DND-41 (cell line): ENCODE data around the gene CYFIP2.

Experiments used
- EZH2 ChIP-seq: IDR thresholded peaks from 3 replicates; pipeline ENCODE4 v1.6.1; 2012; ENCODE audit warnings: borderline replicate concordance, low read depth, mild to moderate bottlenecking, moderate library complexity, low read length, inconsistent platforms; ENCODE audit not compliant: severe bottlenecking
- TF ChIP-seq, protein P1 (sequence below): IDR thresholded peaks from 2 replicates; pipeline ENCODE4 v1.5.1; 2012; ENCODE audit warnings: borderline replicate concordance, low read length, moderate library complexity, mild to moderate bottlenecking; ENCODE audit not compliant: poor library complexity, severe bottlenecking; ENCODE audit errors: extremely low read depth

DNA sequence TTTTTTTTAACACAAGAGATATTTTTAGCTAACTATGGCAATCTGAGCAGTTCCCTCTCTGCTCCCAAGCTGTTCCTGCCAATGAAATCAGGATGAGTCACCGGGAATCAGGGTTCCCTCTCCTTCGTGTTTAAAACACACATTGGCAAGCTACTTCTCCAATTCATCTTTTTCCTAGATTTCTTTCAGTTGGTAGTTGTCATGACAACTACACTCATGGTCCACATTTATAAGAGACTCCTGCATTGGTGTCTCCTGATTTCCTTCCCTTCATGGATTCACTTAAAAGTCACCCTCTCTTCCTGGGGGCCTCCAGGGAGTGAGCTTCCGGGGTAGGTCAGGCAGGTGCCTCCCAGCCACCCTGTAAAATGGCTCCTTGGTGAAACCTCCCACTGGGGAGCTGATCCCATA lies 121.8 kb downstream of the CYFIP2 start:
- TF ChIP-seq, protein P1, sequence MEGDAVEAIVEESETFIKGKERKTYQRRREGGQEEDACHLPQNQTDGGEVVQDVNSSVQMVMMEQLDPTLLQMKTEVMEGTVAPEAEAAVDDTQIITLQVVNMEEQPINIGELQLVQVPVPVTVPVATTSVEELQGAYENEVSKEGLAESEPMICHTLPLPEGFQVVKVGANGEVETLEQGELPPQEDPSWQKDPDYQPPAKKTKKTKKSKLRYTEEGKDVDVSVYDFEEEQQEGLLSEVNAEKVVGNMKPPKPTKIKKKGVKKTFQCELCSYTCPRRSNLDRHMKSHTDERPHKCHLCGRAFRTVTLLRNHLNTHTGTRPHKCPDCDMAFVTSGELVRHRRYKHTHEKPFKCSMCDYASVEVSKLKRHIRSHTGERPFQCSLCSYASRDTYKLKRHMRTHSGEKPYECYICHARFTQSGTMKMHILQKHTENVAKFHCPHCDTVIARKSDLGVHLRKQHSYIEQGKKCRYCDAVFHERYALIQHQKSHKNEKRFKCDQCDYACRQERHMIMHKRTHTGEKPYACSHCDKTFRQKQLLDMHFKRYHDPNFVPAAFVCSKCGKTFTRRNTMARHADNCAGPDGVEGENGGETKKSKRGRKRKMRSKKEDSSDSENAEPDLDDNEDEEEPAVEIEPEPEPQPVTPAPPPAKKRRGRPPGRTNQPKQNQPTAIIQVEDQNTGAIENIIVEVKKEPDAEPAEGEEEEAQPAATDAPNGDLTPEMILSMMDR = no peak
- no peak for TF ChIP-seq EZH2
